Kidney (tissue), 22 donors: Measurements from ENCODE around the gene TRMT13. TPM values are rescaled to one million over a fixed set of nuclear protein-coding genes. Genes with fewer than 3 reads are reported as not detected.

Experiments used
- DNase-seq, 5 donors: peaks; one replicate each; pipeline ENCODE4 v3.0.0-alpha.2; 2013 to 2020
- FAIRE-seq: peaks from 2 replicates; lab custom pipeline; 2012; peaks lifted over from hg19 to GRCh38; lab: Jason Lieb, UNC
- H3K27ac ChIP-seq, 2 donors: one replicate each; pipeline ENCODE4 v1.7.0; 2013; ENCODE audit warnings: low read depth in 2 of 2, low read length in 2 of 2, inconsistent platforms in 1 of 2
- H3K27me3 ChIP-seq: one replicate; pipeline ENCODE4 v1.7.1; 2013; ENCODE audit warnings: low read length, inconsistent platforms; ENCODE audit not compliant: control insufficient read depth, insufficient read depth
- H3K36me3 ChIP-seq, 3 donors: one replicate each; pipeline versions ENCODE4 v1.7.0 to v1.7.1; 2013; ENCODE audit warnings: low read length in 3 of 3, control low read depth in 1 of 3, inconsistent platforms in 1 of 3; ENCODE audit not compliant: insufficient read depth in 3 of 3, control insufficient read depth in 2 of 3
- H3K4me1 ChIP-seq, 3 donors: one replicate each; pipeline versions ENCODE4 v1.7.0 to v1.7.1; 2013; ENCODE audit warnings: low read length in 3 of 3, inconsistent platforms in 1 of 3, low read depth in 1 of 3; ENCODE audit not compliant: control insufficient read depth in 2 of 3, insufficient read depth in 2 of 3
- H3K4me3 ChIP-seq, 3 donors: one replicate each; pipeline versions ENCODE4 v1.7.0 to v1.8.1; 2013; ENCODE audit warnings: low read length in 3 of 3, control low read depth in 1 of 3, inconsistent platforms in 1 of 3
- H3K9ac ChIP-seq, 3 donors: one replicate each; pipeline versions ENCODE4 v1.7.0 to v1.7.1; 2013; ENCODE audit warnings: low read length in 3 of 3, control low read depth in 1 of 3, inconsistent platforms in 1 of 3
- H3K9me3 ChIP-seq, 3 donors: one replicate each; pipeline versions ENCODE4 v1.7.0 to v1.7.1; 2013; ENCODE audit warnings: low read length in 3 of 3, control low read depth in 1 of 3, inconsistent platforms in 1 of 3; ENCODE audit not compliant: control insufficient read depth in 2 of 3, insufficient read depth in 1 of 3
- CTCF ChIP-seq: IDR thresholded peaks from 3 replicates; pipeline ENCODE4 v1.5.1; 2012; ENCODE audit warnings: mild to moderate bottlenecking, moderate library complexity, borderline replicate concordance; ENCODE audit not compliant: insufficient read depth; ENCODE audit errors: extremely low read depth
- intact Hi-C: fragments of 100-400 bp; cut with DNase I; formaldehyde crosslinking; loops from one replicate; pipeline ENCODE4 v1.11.1; 2022
- long read RNA-seq, 10 donors: library from polyadenylated mRNA in 1 of 10; unstranded in 1 of 10; transcript quantifications; one replicate each; pipeline ENCODE4 v2.0.0 and lab custom pipeline, GENCODE V29; 2021 to 2026
- polyA plus RNA-seq: library from polyadenylated mRNA; stranded (reverse); fragments of 350-450 nt; fragmentation: Illumina TruSeq; extraction: RNeasy Lipid Tissue Mini Kit (QIAGEN cat#74804); gene quantifications from one replicate; pipeline ENCODE4 v1.2.3, GENCODE V29; 2014; ENCODE audit warnings: low read depth, low replicate concordance; ENCODE audit not compliant: insufficient read depth
- total RNA-seq: library from RNA; stranded (reverse); fragmentation: NEBNext Ultra II Directional; extraction: Animal tissue kit (Norgen Biotek cat#: 25700); gene quantifications from one replicate; pipeline ENCODE4 v1.2.1, GENCODE V29; 2021
- donor health status: control.
- donor health status: control.
- donor health status: control.
- donor health status: control.
- donor health status: control.
- donor health status: DM: yes; HTN: yes; CAD: no.
- donor health status: Normal renal cell carcinoma (clear cell type).

The TRMT13 gene
- total RNA-seq (16.9 TPM), polyA plus RNA-seq (5.9 TPM)
- long read RNA-seq, donor 1, result 0 reads
- long read RNA-seq, donor 2, partial matches to known transcripts, result 8 of 12 reads
- long read RNA-seq, donor 2, other reads (novel, unspliced or antisense), result 0 of 12 reads
- long read RNA-seq, donor 3, partial matches to known transcripts, result 9 of 14 reads
- long read RNA-seq, donor 3, other reads (novel, unspliced or antisense), result 0 of 14 reads
- long read RNA-seq, donor 4, result 0 reads
- long read RNA-seq, donor 5, result 0 reads
- long read RNA-seq, donor 6, partial matches to known transcripts, result 6 of 7 reads
- long read RNA-seq, donor 6, other reads (novel, unspliced or antisense), result 0 of 7 reads
- long read RNA-seq, donor 7, partial matches to known transcripts, result 4 of 15 reads
- long read RNA-seq, donor 7, other reads (novel, unspliced or antisense), result 9 of 15 reads
- long read RNA-seq, donor 8, partial matches to known transcripts, result 0 of 1 reads
- long read RNA-seq, donor 8, other reads (novel, unspliced or antisense), result 0 of 1 reads
- long read RNA-seq, donor 9, partial matches to known transcripts, result 9 of 9 reads
- long read RNA-seq, donor 9, other reads (novel, unspliced or antisense), result 0 of 9 reads
- long read RNA-seq, donor 10, partial matches to known transcripts, result 0 of 2 reads
- long read RNA-seq, donor 10, other reads (novel, unspliced or antisense), result 0 of 2 reads

- Histone ChIP-seq H3K36me3 (peaks cover 2 to 5% (median 4%) of the 10 kb centered on the region in 3 donors), H3K27me3 (no peaks in the 10 kb centered on the region), H3K4me3 (peak within 1 kb of the TSS; percentile 94 to 96 (median 95)), H3K4me1 (peaks cover 0 to 13% (median 2%) of the 10 kb centered on the region in 3 donors), H3K9ac (peak within 1 kb of the TSS; percentile 70 to 89 (median 70)), H3K9me3 (no peaks in the 10 kb centered on the region), H3K27ac (peak within 1 kb of the TSS; percentile 23 to 57)
- DNase-seq (peak; percentile 97 to 99 (median 99)), FAIRE-seq (peak; percentile 93)
- intact Hi-C loops, result no loop called here
- TF ChIP-seq CTCF, result peak; percentile 15
These were observed at the start of gene TRMT13, which contains the start of gene SASS6 for GRCh38 chr1:100132566-100133477. Gene TRMT13 (plus strand): TSS chr1:100133163. CDS start chr1:100133169, 6 bp downstream. Gene SASS6 (minus strand): TSS chr1:100132930. CDS start chr1:100132814, 116 bp downstream.

GRCh38 chr1:100087396-100087795 is 45.6 kb upstream of the TRMT13 start:
- DNase-seq, result no peak
- Histone ChIP-seq H3K27me3 (no peaks in the 10 kb centered on the region), H3K27ac (no peak overlapping the region), H3K9ac (no peak overlapping the region), H3K4me1 (no peaks in the 10 kb centered on the region), H3K9me3 (no peaks in the 10 kb centered on the region), H3K36me3 (peaks cover 0 to 2% (median 0%) of the 10 kb centered on the region in 3 donors), H3K4me3 (no peak overlapping the region)
- no peak for TF ChIP-seq CTCF
- intact Hi-C loops, result no loop called here
- no peak for FAIRE-seq

- Histone ChIP-seq H3K9me3 (no peaks in the 10 kb centered on the region), H3K36me3 (no peaks in the 10 kb centered on the region), H3K9ac (no peak overlapping the region), H3K4me1 (no peaks in the 10 kb centered on the region), H3K27ac (no peak overlapping the region), H3K4me3 (no peak overlapping the region), H3K27me3 (no peaks in the 10 kb centered on the region)
- TF ChIP-seq CTCF, result no peak
- DNase-seq (no peak), FAIRE-seq (peak; percentile 47)
- intact Hi-C loops, result no loop called here
These were observed 43.9 kb upstream of the TRMT13 start for GRCh38 chr1:100089082-100089481.
